ENCODE measurements around the gene ATL2.
"Not testable (repeated sequence)": the region's sequence is repeated elsewhere in the genome, so short reads cannot be mapped to it uniquely, and the experiment has no call there.

Gene ATL2

GRCh38 chr2:38394041-38394440 is 17.0 kb upstream of the ATL2 start:
- CTCF ChIA-PET = no interaction called here
- POLR2A ChIA-PET = no interaction called here
- no peak for DNase-seq (ENCODE audit: extremely low spot score)
- TF ChIP-seq CTCF (IDR thresholded peaks at IDR 0.05; ENCODE audit: control extremely low read depth, extremely low read depth, low read depth, missing control alignments) = no peak

DNA sequence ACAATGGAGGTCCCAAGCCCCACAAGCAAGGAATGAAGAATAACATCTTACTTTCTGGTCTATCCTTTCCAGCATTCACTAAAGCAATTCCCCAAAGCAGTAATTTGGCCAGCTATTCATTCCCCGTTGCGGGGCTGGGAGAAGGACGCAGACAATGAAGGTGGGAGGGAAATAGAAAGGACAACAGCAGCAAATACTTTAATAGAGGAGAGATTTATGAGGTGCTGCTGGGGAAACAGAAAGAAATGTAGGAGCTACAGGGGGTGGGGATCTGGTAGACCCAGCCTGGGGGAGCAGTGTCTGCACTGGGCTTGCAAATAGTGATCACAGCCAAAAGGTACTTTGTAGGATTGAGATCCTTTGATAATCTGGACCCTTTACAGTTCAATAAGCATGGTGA is 13.9 kb upstream of the ATL2 start:
- no peak for DNase-seq (ENCODE audit: extremely low spot score)
- POLR2A ChIA-PET = no interaction called here
- no peak for TF ChIP-seq CTCF (IDR thresholded peaks at IDR 0.05; ENCODE audit: control extremely low read depth, extremely low read depth, low read depth, missing control alignments)
- CTCF ChIA-PET = interaction anchor here (0.8 to 1.5 kb wide), 5 partner anchors 10 to 117 kb away, joined by 3 to 5 read pairs (median 4); no protein-coding TSS in a partner anchor

DNA sequence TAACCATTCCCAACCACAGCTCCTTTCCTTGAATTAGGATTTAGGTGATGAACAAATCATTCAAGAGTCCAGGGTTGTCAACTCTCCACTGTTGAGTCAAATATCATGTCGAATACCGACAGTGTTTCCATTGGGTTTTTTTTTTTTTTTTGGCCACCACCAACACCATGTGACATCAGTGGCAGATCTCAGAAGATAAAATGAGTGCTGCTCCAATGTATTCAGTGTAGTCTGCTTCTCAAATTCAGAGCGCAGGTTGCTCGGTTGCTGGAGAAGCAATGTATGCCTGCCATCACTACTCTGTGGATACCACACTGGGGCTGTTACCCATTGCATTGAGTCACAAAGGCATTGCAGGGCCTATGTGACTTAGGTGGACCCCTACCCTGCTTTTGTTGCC is 10.8 kb upstream of the ATL2 start:
- no peak for DNase-seq (ENCODE audit: extremely low spot score)
- POLR2A ChIA-PET = no interaction called here
- no peak for TF ChIP-seq CTCF (IDR thresholded peaks at IDR 0.05; ENCODE audit: control extremely low read depth, extremely low read depth, low read depth, missing control alignments)
- CTCF ChIA-PET = no interaction called here

DNA sequence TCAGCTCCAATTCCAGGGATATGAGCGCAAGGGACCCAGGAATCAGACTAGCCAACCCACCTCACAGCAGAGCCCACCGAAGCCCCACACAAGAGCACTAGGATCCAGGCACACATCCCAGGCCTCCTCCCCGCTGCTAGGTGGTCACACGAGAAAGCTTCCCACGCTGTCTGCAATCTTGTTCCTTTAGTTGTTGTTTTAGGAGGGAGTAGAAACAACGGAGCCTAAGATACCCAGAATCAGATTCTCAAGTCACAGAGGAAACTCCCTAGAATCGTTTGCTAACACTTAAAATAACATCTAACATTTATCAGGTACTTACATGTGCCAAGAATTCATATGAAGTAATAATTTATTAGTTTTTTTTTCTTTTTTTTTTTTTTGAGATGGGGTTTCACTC is 9.7 kb upstream of the ATL2 start:
- TF ChIP-seq CTCF (IDR thresholded peaks at IDR 0.05; ENCODE audit: control extremely low read depth, extremely low read depth, low read depth, missing control alignments) = no peak
- POLR2A ChIA-PET = no interaction called here
- CTCF ChIA-PET = no interaction called here
- no peak for DNase-seq (ENCODE audit: extremely low spot score)

- no peak for TF ChIP-seq CTCF (IDR thresholded peaks at IDR 0.05; ENCODE audit: control extremely low read depth, extremely low read depth, low read depth, missing control alignments)
- DNase-seq (ENCODE audit: extremely low spot score) = no peak
- CTCF ChIA-PET = no interaction called here
- POLR2A ChIA-PET = no interaction called here
Measured at GRCh38 chr2:38386377-38386776, 9.3 kb upstream of the ATL2 start.

GRCh38 chr2:38384338-38384737 is 7.3 kb upstream of the ATL2 start:
- DNase-seq (ENCODE audit: extremely low spot score) = no peak
- ChIA-PET CTCF (no interaction called here), POLR2A (no interaction called here)
- no peak for TF ChIP-seq CTCF (IDR thresholded peaks at IDR 0.05; ENCODE audit: control extremely low read depth, extremely low read depth, low read depth, missing control alignments)

- CTCF ChIA-PET; POLR2A ChIA-PET; DNase-seq (ENCODE audit: extremely low spot score): not testable (repeated sequence)
Measured at GRCh38 chr2:38383741-38384140, 6.7 kb upstream of the ATL2 start.

All from GM10248 (cell line).